Endothelial cell (in vitro differentiated cells): Measurements from ENCODE around the gene TMEM81. TPM values are rescaled to one million over a fixed set of nuclear protein-coding genes. Genes with fewer than 3 reads are reported as not detected.

Source experiments
- DNase-seq: peaks from one replicate; pipeline ENCODE4 v3.0.0; 2021; ENCODE audit warnings: low spot score
- H3K27ac Mint-ChIP-seq: one replicate; pipeline ENCODE4 v1.8.0; 2021; ENCODE audit warnings: mixed read lengths, inconsistent platforms; ENCODE audit not compliant: unreplicated experiment
- H3K27me3 Mint-ChIP-seq: one replicate; pipeline ENCODE4 v1.8.0; 2021; ENCODE audit warnings: mild to moderate bottlenecking, moderate library complexity, mixed read lengths, inconsistent platforms; ENCODE audit not compliant: unreplicated experiment
- H3K36me3 Mint-ChIP-seq: one replicate; pipeline ENCODE4 v1.8.0; 2021; ENCODE audit warnings: mild to moderate bottlenecking, low read depth, mixed read lengths, inconsistent platforms; ENCODE audit not compliant: unreplicated experiment
- H3K4me1 Mint-ChIP-seq: one replicate; pipeline ENCODE4 v1.8.0; 2021; ENCODE audit warnings: mild to moderate bottlenecking, mixed read lengths, inconsistent platforms; ENCODE audit not compliant: unreplicated experiment
- H3K4me3 Mint-ChIP-seq: one replicate; pipeline ENCODE4 v1.8.0; 2021; ENCODE audit warnings: mild to moderate bottlenecking, mixed read lengths, inconsistent platforms; ENCODE audit not compliant: unreplicated experiment
- H3K9me3 Mint-ChIP-seq: one replicate; pipeline ENCODE4 v1.8.0; 2021; ENCODE audit warnings: mixed read lengths, inconsistent platforms; ENCODE audit not compliant: unreplicated experiment
- CTCF ChIP-seq: fragments of 200-600 bp; sonication (generic); IDR thresholded peaks from one replicate; pipeline ENCODE4 v1.5.0; 2021; ENCODE audit warnings: antibody characterized with exemption; ENCODE audit not compliant: unreplicated experiment
- total RNA-seq: library from RNA; stranded (reverse); fragmentation: NEBNext Ultra II Directional; extraction: Animal tissue kit (Norgen Biotek cat#: 25700); gene quantifications from one replicate; pipeline ENCODE4 v1.2.1, GENCODE V29; 2021; ENCODE audit not compliant: unreplicated experiment

TMEM81 gene
- total RNA-seq, 1 donor from 2014 or later: 3.7 TPM

- no peak for DNase-seq
- no peaks in the 10 kb centered on the region for H3K9me3 Mint-ChIP-seq
- H3K4me1 Mint-ChIP-seq: no peaks in the 10 kb centered on the region
- peaks cover 16% of the 10 kb centered on the region for H3K36me3 Mint-ChIP-seq
- no peak overlapping the region for H3K4me3 Mint-ChIP-seq
- no peak overlapping the region for H3K27ac Mint-ChIP-seq
- no peaks in the 10 kb centered on the region for H3K27me3 Mint-ChIP-seq
- no peak for TF ChIP-seq CTCF
These were observed 25.5 kb upstream of the TMEM81 start for GRCh38 chr1:205109711-205110110.

DNA sequence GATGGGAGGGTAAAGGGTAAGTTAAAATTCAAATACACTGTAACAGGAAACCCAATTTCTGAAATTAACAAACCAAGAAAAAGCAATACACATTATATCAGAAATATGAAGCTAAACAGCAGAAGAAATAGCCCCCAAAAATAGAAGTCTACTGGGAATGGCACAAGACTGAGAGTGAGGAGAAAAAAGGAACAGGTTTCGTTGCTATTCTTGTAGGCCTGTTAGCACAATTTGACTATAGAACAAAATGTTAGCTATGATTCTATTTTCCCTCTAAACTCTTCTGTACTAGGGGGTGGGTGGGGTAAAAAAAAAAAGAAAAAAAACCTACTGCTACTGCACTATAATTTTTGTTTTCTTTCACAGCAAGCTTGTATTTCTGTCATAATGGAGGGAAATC, 25.0 kb upstream of the TMEM81 start:
- H3K36me3 Mint-ChIP-seq: peaks cover 16% of the 10 kb centered on the region
- no peak overlapping the region for H3K27ac Mint-ChIP-seq
- no peak overlapping the region for H3K4me3 Mint-ChIP-seq
- no peak for DNase-seq
- no peak for TF ChIP-seq CTCF
- H3K9me3 Mint-ChIP-seq: no peaks in the 10 kb centered on the region
- H3K4me1 Mint-ChIP-seq: no peaks in the 10 kb centered on the region
- H3K27me3 Mint-ChIP-seq: no peaks in the 10 kb centered on the region

- DNase-seq: no peak
- Mint-ChIP-seq H3K4me3 (no peak overlapping the region), H3K4me1 (no peaks in the 10 kb centered on the region), H3K36me3 (peaks cover 21% of the 10 kb centered on the region), H3K27me3 (no peaks in the 10 kb centered on the region), H3K27ac (no peak overlapping the region), H3K9me3 (no peaks in the 10 kb centered on the region)
- no peak for TF ChIP-seq CTCF
These were observed 24.2 kb upstream of the TMEM81 start for GRCh38 chr1:205108464-205108863.

- Mint-ChIP-seq H3K36me3 (peaks cover 23% of the 10 kb centered on the region), H3K27ac (no peak overlapping the region), H3K4me3 (no peak overlapping the region), H3K4me1 (no peaks in the 10 kb centered on the region), H3K27me3 (no peaks in the 10 kb centered on the region), H3K9me3 (no peaks in the 10 kb centered on the region)
- no peak for DNase-seq
- TF ChIP-seq CTCF: no peak
These were observed 23.1 kb upstream of the TMEM81 start for GRCh38 chr1:205107327-205107726.

GRCh38 chr1:205102404-205102803, 18.1 kb upstream of the TMEM81 start:
- DNase-seq: no peak
- Mint-ChIP-seq H3K4me3 (no peak overlapping the region), H3K27ac (no peak overlapping the region), H3K27me3 (no peaks in the 10 kb centered on the region), H3K4me1 (no peaks in the 10 kb centered on the region), H3K9me3 (no peaks in the 10 kb centered on the region), H3K36me3 (peaks cover 35% of the 10 kb centered on the region)
- no peak for TF ChIP-seq CTCF
